HCT116 (cell line): ENCODE measurements around the gene PCDHGA7. TPM values are rescaled to one million over a fixed set of nuclear protein-coding genes. Genes with fewer than 3 reads are reported as not detected.
"Not testable (repeated sequence)": the region's sequence is repeated elsewhere in the genome, so short reads cannot be mapped to it uniquely, and the experiment has no call there.

Experiments used
- ATAC-seq: fragments of 200-7000 bp; cut with Tn5 transposase; 2 replicates; pipeline ENCODE4 v1.9.1; 2020; ENCODE audit warnings: mild to moderate bottlenecking, moderate library complexity
- BruUV-seq: library from RNA; stranded (reverse); fragments of 400-500 nt; replicated peaks from 2 replicates; lab custom pipeline; 2021; lab: Mats Ljungman, UMichigan
- CTCF ChIA-PET: fragments of 300-600 bp; sonication (Branson Sonifier 250); formaldehyde crosslinking; loops from one replicate; lab custom pipeline; 2021; ENCODE audit warnings: antibody characterized with exemption; lab: Charles Lee
- POLR2A ChIA-PET: fragments of 300-600, 350-600 bp; sonication (Branson Sonifier 250); formaldehyde crosslinking; loops from one replicate; lab custom pipeline; 2021; ENCODE audit warnings: antibody characterized with exemption; lab: Charles Lee
- RAD21 ChIA-PET, 2 experiments: fragments of 300-600 bp; sonication (Branson Sonifier 250); formaldehyde crosslinking; loops; one replicate each; lab custom pipeline; 2023; ENCODE audit warnings: low total read pairs in 2 of 2; ENCODE audit not compliant: uncharacterized antibody in 2 of 2, unreplicated experiment in 2 of 2, low non-redundant PET in 1 of 2; lab: Charles Lee
- DNase-seq: peaks from one replicate; pipeline ENCODE4 v3.0.0-alpha.2; 2010; ENCODE audit warnings: low read depth, low spot score
- H2AFZ ChIP-seq: fragments of 200-600 bp; shearing (Covaris generic), sonication (generic); 2 replicates; pipeline ENCODE4 v1.6.1; 2017; ENCODE audit warnings: low read depth, mixed run types, mixed read lengths, antibody characterized with exemption, low read length; ENCODE audit not compliant: poor library complexity, severe bottlenecking
- H3K27ac ChIP-seq: 2 replicates; pipeline ENCODE4 v1.5.1; 2012; ENCODE audit warnings: low read depth, low read length
- H3K27me3 ChIP-seq: fragments of 200-600 bp; sonication (generic); 2 replicates; pipeline ENCODE4 v1.6.1; 2016; ENCODE audit warnings: mixed run types, low read length, mixed read lengths; ENCODE audit not compliant: insufficient read depth
- H3K36me3 ChIP-seq, 2 experiments: fragments of 200-500 bp in 1 of 2; fragments of 200-600 bp in 1 of 2; sonication (Bioruptor generic) in 1 of 2; sonication (generic) in 1 of 2; 2 replicates each; pipeline versions ENCODE4 v1.5.1 to v1.6.1; 2014 to 2016; ENCODE audit warnings: low read length in 2 of 2, inconsistent platforms in 1 of 2, mixed read lengths in 1 of 2, mixed run types in 1 of 2; ENCODE audit not compliant: insufficient read depth in 2 of 2, control insufficient read depth in 1 of 2
- H3K4me1 ChIP-seq, 2 experiments: fragments of 200-600 bp in 1 of 2; sonication (generic) in 1 of 2; 2 replicates each; pipeline versions ENCODE4 v1.5.1 to v1.6.1; 2012 to 2017; ENCODE audit warnings: low read length in 2 of 2, inconsistent platforms in 1 of 2, mild to moderate bottlenecking in 1 of 2, mixed read lengths in 1 of 2, mixed run types in 1 of 2, moderate library complexity in 1 of 2; ENCODE audit not compliant: insufficient read depth in 2 of 2, control insufficient read depth in 1 of 2
- H3K4me2 ChIP-seq: fragments of 200-600 bp; sonication (generic); 2 replicates; pipeline ENCODE4 v1.6.1; 2017; ENCODE audit warnings: mixed run types, low read length, mixed read lengths
- H3K4me3 ChIP-seq, 2 experiments: fragments of 200-600 bp in 1 of 2; sonication (generic) in 1 of 2; replicated peaks in 1 of 2; 2 replicates each; pipeline ENCODE4 v1.5.1; 2011 to 2016; ENCODE audit warnings: low read length in 2 of 2, control low read depth in 1 of 2, low read depth in 1 of 2, mild to moderate bottlenecking in 1 of 2, mixed read lengths in 1 of 2, mixed run types in 1 of 2
- H3K79me2 ChIP-seq: fragments of 200-600 bp; sonication (generic); 2 replicates; pipeline ENCODE4 v1.6.1; 2017; ENCODE audit warnings: mild to moderate bottlenecking, mixed run types, low read length, moderate library complexity, mixed read lengths; ENCODE audit not compliant: insufficient read depth
- H3K9ac ChIP-seq: fragments of 200-600 bp; sonication (generic); 2 replicates; pipeline ENCODE4 v1.6.1; 2016; ENCODE audit warnings: low read length, mixed read lengths
- H3K9me2 ChIP-seq: fragments of 200-600 bp; sonication (generic), shearing (Covaris generic); 2 replicates; pipeline ENCODE4 v1.6.1; 2017; ENCODE audit warnings: mixed run types, mild to moderate bottlenecking, moderate library complexity; ENCODE audit not compliant: insufficient read depth
- H3K9me3 ChIP-seq, 2 experiments: fragments of 200-500 bp in 1 of 2; fragments of 200-600 bp in 1 of 2; sonication (Bioruptor generic) in 1 of 2; sonication (generic) in 1 of 2; 2 replicates each; pipeline ENCODE4 v1.6.1; 2014 to 2017; ENCODE audit warnings: low read length in 2 of 2, mixed read lengths in 2 of 2, inconsistent platforms in 1 of 2, low read depth in 1 of 2, mild to moderate bottlenecking in 1 of 2, mixed run types in 1 of 2, moderate library complexity in 1 of 2; ENCODE audit not compliant: control insufficient read depth in 1 of 2, insufficient read depth in 1 of 2
- H4K20me1 ChIP-seq: fragments of 200-600 bp; sonication (generic), shearing (Covaris generic); 2 replicates; pipeline ENCODE4 v1.6.1; 2017; ENCODE audit warnings: mixed run types, mild to moderate bottlenecking, moderate library complexity; ENCODE audit not compliant: insufficient read depth
- CBX3 ChIP-seq: IDR thresholded peaks from 2 replicates; pipeline ENCODE4 v1.6.1; 2012; ENCODE audit warnings: low read depth
- CEBPB ChIP-seq: IDR thresholded peaks from 2 replicates; pipeline ENCODE4 v1.6.1; 2012; ENCODE audit warnings: low read depth
- EGR1 ChIP-seq: IDR thresholded peaks from 2 replicates; pipeline ENCODE4 v1.6.1; 2012; ENCODE audit warnings: low read depth
- ELF1 ChIP-seq: IDR thresholded peaks from 2 replicates; pipeline ENCODE4 v1.6.1; 2012; ENCODE audit warnings: low read depth, borderline replicate concordance
- EZH2 ChIP-seq: fragments of 200-600 bp; sonication (generic); IDR thresholded peaks from 2 replicates; pipeline ENCODE4 v1.6.1; 2017; ENCODE audit warnings: antibody characterized with exemption, mixed run types
- EZH2phosphoT487 ChIP-seq: fragments of 200-600 bp; IDR thresholded peaks from 2 replicates; pipeline ENCODE4 v1.6.1; 2018; ENCODE audit warnings: antibody characterized with exemption, borderline replicate concordance
- FOSL1 ChIP-seq: IDR thresholded peaks from 2 replicates; pipeline ENCODE4 v1.6.1; 2012; ENCODE audit warnings: low read depth
- JUND ChIP-seq: IDR thresholded peaks from 2 replicates; pipeline ENCODE4 v1.6.1; 2012
- POLR2A ChIP-seq: IDR thresholded peaks from 2 replicates; pipeline ENCODE4 v1.7.0; 2011; ENCODE audit warnings: borderline replicate concordance; ENCODE audit not compliant: insufficient read depth, insufficient read length; ENCODE audit errors: extremely low read depth
- POLR2AphosphoS5 ChIP-seq: IDR thresholded peaks from 2 replicates; pipeline ENCODE4 v1.6.1; 2011; ENCODE audit warnings: mild to moderate bottlenecking, low read depth, low read length, moderate library complexity
- RAD21 ChIP-seq: IDR thresholded peaks from 2 replicates; pipeline ENCODE4 v1.6.1; 2012; ENCODE audit warnings: low read depth, mild to moderate bottlenecking
- SIN3A ChIP-seq: IDR thresholded peaks from 2 replicates; pipeline ENCODE4 v1.6.1; 2012; ENCODE audit warnings: low read depth
- SP1 ChIP-seq: IDR thresholded peaks from 2 replicates; pipeline ENCODE4 v1.6.1; 2012; ENCODE audit warnings: low read depth
- SRF ChIP-seq: IDR thresholded peaks from 2 replicates; pipeline ENCODE4 v1.6.1; 2012; ENCODE audit warnings: low read depth
- TCF7L2 ChIP-seq: IDR thresholded peaks from 2 replicates; pipeline ENCODE4 v1.7.0; 2011; ENCODE audit warnings: borderline replicate concordance, inconsistent platforms; ENCODE audit not compliant: insufficient read depth, insufficient read length; ENCODE audit errors: extremely low read depth
- YY1 ChIP-seq: IDR thresholded peaks from 2 replicates; pipeline ENCODE4 v1.6.1; 2011; ENCODE audit warnings: low read length, low read depth, moderate library complexity, mild to moderate bottlenecking; ENCODE audit not compliant: insufficient replicate concordance; ENCODE audit errors: extremely low read depth
- ZFX ChIP-seq: fragments of 450-650 bp; IDR thresholded peaks from 2 replicates; pipeline ENCODE4 v1.6.1; 2017
- ZNF274 ChIP-seq: fragments of 200-500 bp; sonication (Bioruptor generic); IDR thresholded peaks from 2 replicates; pipeline ENCODE4 v1.6.1; 2014; ENCODE audit warnings: mild to moderate bottlenecking, low read depth, low read length, inconsistent platforms
- intact Hi-C: fragments of 100-400 bp; cut with micrococcal nuclease; formaldehyde crosslinking; loops from 2 replicates; pipeline ENCODE4 v1.10.0; 2022
- total RNA-seq: library from RNA; stranded (reverse); gene quantifications from one replicate; pipeline ENCODE4 v1.2.1, GENCODE V29; 2021; ENCODE audit not compliant: unreplicated experiment
- TF ChIP-seq, protein P1 (sequence below): IDR thresholded peaks from 2 replicates; pipeline ENCODE4 v1.6.1; 2012

The PCDHGA7 gene
- total RNA-seq, 1 experiment from 2014 or later = not detected

GRCh38 chr5:141345327-141345726, 37.2 kb upstream of the PCDHGA7 start:
- no peaks in the 10 kb centered on the region for H3K79me2 ChIP-seq
- H3K4me3 ChIP-seq = no peak overlapping the region
- H3K9me3 ChIP-seq = peaks cover 4% of the 10 kb centered on the region in 2 experiments; a peak in 2 of 4 replicates
- H3K4me2 ChIP-seq = no peak overlapping the region
- H3K27ac ChIP-seq = no peak overlapping the region
- H2AFZ ChIP-seq = no peak overlapping the region
- CTCF ChIA-PET = no interaction called here
- no TSS peak for BruUV-seq
- RAD21 ChIA-PET = no interaction called here
- H3K36me3 ChIP-seq = no peaks in the 10 kb centered on the region
- ATAC-seq (no peak), DNase-seq (no peak)
- no peaks in the 10 kb centered on the region for H4K20me1 ChIP-seq
- intact Hi-C loops = no loop called here
- POLR2A ChIA-PET = no interaction called here
- H3K27me3 ChIP-seq = no peaks in the 10 kb centered on the region
- no peaks in the 10 kb centered on the region for H3K4me1 ChIP-seq
- no peaks in the 10 kb centered on the region for H3K9me2 ChIP-seq
- no peak overlapping the region for H3K9ac ChIP-seq
- TF ChIP-seq YY1 = no peak
- TF ChIP-seq, protein P1, sequence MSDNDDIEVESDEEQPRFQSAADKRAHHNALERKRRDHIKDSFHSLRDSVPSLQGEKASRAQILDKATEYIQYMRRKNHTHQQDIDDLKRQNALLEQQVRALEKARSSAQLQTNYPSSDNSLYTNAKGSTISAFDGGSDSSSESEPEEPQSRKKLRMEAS = no peak
- no peak for TF ChIP-seq ZFX
- TF ChIP-seq POLR2A = no peak
- no peak for TF ChIP-seq EGR1
- TF ChIP-seq ELF1 = no peak
- no peak for TF ChIP-seq SIN3A
- TF ChIP-seq CEBPB = no peak
- no peak for TF ChIP-seq SRF
- TF ChIP-seq ZNF274 = no peak
- no peak for TF ChIP-seq POLR2AphosphoS5
- no peak for TF ChIP-seq SP1
- no peak for TF ChIP-seq CBX3
- no peak for TF ChIP-seq RAD21
- TF ChIP-seq TCF7L2 = no peak
- no peak for TF ChIP-seq FOSL1
- TF ChIP-seq EZH2phosphoT487 = no peak
- TF ChIP-seq JUND = no peak
- TF ChIP-seq EZH2 = no peak

GRCh38 chr5:141346017-141346416, 36.5 kb upstream of the PCDHGA7 start:
- H3K9me2 ChIP-seq, H3K79me2 ChIP-seq, ATAC-seq, H2AFZ ChIP-seq, RAD21 ChIA-PET, H3K4me2 ChIP-seq, POLR2A ChIA-PET, H3K9me3 ChIP-seq, H3K27me3 ChIP-seq, H3K9ac ChIP-seq, H3K36me3 ChIP-seq, DNase-seq, H3K4me1 ChIP-seq, H3K27ac ChIP-seq, CTCF ChIA-PET, H4K20me1 ChIP-seq, BruUV-seq, intact Hi-C loops, H3K4me3 ChIP-seq: not testable (repeated sequence)
